ENCODE data around the gene LAMB4. TPM values are rescaled to one million over a fixed set of nuclear protein-coding genes. Genes with fewer than 3 reads are reported as not detected.

LAMB4 gene
- total and polyA plus RNA-seq, 2 of the 4 experiments (the other 2 are of a cell fraction): 0.12 to 0.18 TPM

GRCh38 chr7:108152198-108152597, 22.0 kb upstream of the LAMB4 start:
- H3K4ac ChIP-seq (ENCODE audit: low read depth, low read length): no peak overlapping the region
- H3K27me3 ChIP-seq (ENCODE audit: control insufficient read depth, insufficient read depth, low read length): peaks cover 2% of the 10 kb centered on the region
- H2AK9ac ChIP-seq (replicated peaks; ENCODE audit: low read depth, low read length, poor library complexity): no peak overlapping the region
- BruUV-seq (replicated peaks): no TSS peak
- H3K27ac ChIP-seq (ENCODE audit: insufficient read depth, low read length): no peak overlapping the region
- TF ChIP-seq CTCF (conservative IDR thresholded peaks at IDR 0.05; ENCODE audit: low read depth, low read length): no peak
- no peak for TF ChIP-seq RCOR1 (IDR thresholded peaks at IDR 0.05; ENCODE audit: insufficient replicate concordance, low read length)
- no peak for TF ChIP-seq FOS (IDR thresholded peaks at IDR 0.05; ENCODE audit: low read depth, low read length)
- no peak for TF ChIP-seq MXI1 (IDR thresholded peaks at IDR 0.05; ENCODE audit: borderline replicate concordance, low read depth, low read length)
- TF ChIP-seq NFE2L2 (IDR thresholded peaks at IDR 0.05; ENCODE audit: low read depth, low read length): no peak
- TF ChIP-seq BHLHE40 (IDR thresholded peaks at IDR 0.05; ENCODE audit: low read depth, low read length): no peak
- TF ChIP-seq ELK1 (IDR thresholded peaks at IDR 0.05; ENCODE audit: borderline replicate concordance, low read depth, low read length): no peak
- no peak for TF ChIP-seq CEBPB (IDR thresholded peaks at IDR 0.05; ENCODE audit: low read depth, low read length)
- TF ChIP-seq USF2 (IDR thresholded peaks at IDR 0.05; ENCODE audit: low read depth, low read length): no peak
- no peak for TF ChIP-seq CHD1 (IDR thresholded peaks at IDR 0.05; ENCODE audit: low read depth, low read length)
- TF ChIP-seq POLR2A (IDR thresholded peaks at IDR 0.05; ENCODE audit: low read depth, low read length): no peak
- no peak for TF ChIP-seq SMC3 (IDR thresholded peaks at IDR 0.05; ENCODE audit: low read depth, low read length)
- TF ChIP-seq MAZ (IDR thresholded peaks at IDR 0.05; ENCODE audit: borderline replicate concordance, low read depth, low read length): no peak
- no peak for TF ChIP-seq RFX5 (IDR thresholded peaks at IDR 0.05; ENCODE audit: low read depth, low read length)
- no peak for TF ChIP-seq MAFK (IDR thresholded peaks at IDR 0.05; ENCODE audit: low read depth, low read length)
- TF ChIP-seq RAD21 (IDR thresholded peaks at IDR 0.05; ENCODE audit: low read length): no peak
- no peak overlapping the region for H2BK15ac ChIP-seq (ENCODE audit: low read depth, low read length)
- H4K8ac ChIP-seq (ENCODE audit: low read depth in 2 of 2, low read length in 2 of 2): no peak overlapping the region
- H3K23ac ChIP-seq (ENCODE audit: low read depth, low read length): no peak overlapping the region
- H2BK120ac ChIP-seq (ENCODE audit: low read depth, low read length): no peak overlapping the region
- dilution Hi-C loops (cut with HindIII; ENCODE audit: low sequenced_read_pairs, unreplicated experiment) (no loop called here), in situ Hi-C loops (cut with MboI; ENCODE audit: low sequenced_read_pairs) (no loop called here), intact Hi-C loops (cut with micrococcal nuclease) (no loop called here)
- no peak overlapping the region for H3K4me2 ChIP-seq (ENCODE audit: low read depth, low read length)
- no peak overlapping the region for H3K14ac ChIP-seq (replicated peaks; ENCODE audit: low read depth, low read length)
- H3K79me1 ChIP-seq (ENCODE audit: low read depth in 1 of 2, low read length in 2 of 2): no peaks in the 10 kb centered on the region
- H2AK5ac ChIP-seq (ENCODE audit: low read depth, low read length): no peak overlapping the region
- H2AFZ ChIP-seq (replicated peaks; ENCODE audit: low read length, poor library complexity): no peak overlapping the region
- no peaks in the 10 kb centered on the region for H4K20me1 ChIP-seq (ENCODE audit: insufficient read depth, low read length)
- no peaks in the 10 kb centered on the region for H3K36me3 ChIP-seq (ENCODE audit: control insufficient read depth, insufficient read depth, low read length)
- WGBS, 2 experiments (ENCODE audit: extremely low coverage in 2 of 2, insufficient read length in 1 of 2): 33% methylated on average over 1 of the region's 3 CpGs; no CpG with 5 or more reads in 1 of the 2 experiments
- H3K9me1 ChIP-seq (ENCODE audit: insufficient read depth, low read length): no peaks in the 10 kb centered on the region
- no peak overlapping the region for H4K5ac ChIP-seq (ENCODE audit: low read depth, low read length)
- no peak overlapping the region for H3K18ac ChIP-seq (ENCODE audit: low read depth, low read length)
- no peak overlapping the region for H2BK20ac ChIP-seq (ENCODE audit: low read depth, low read length)
- H3K9me3 ChIP-seq (ENCODE audit: control insufficient read depth, insufficient read depth, low read length): no peaks in the 10 kb centered on the region
- ATAC-seq (ENCODE audit: low read depth): no peak
- DNase-seq: no peak
- no peak overlapping the region for H3K4me3 ChIP-seq (ENCODE audit: insufficient read depth, low read depth, low read length)
- H2BK5ac ChIP-seq (ENCODE audit: low read depth, low read length, poor library complexity, severe bottlenecking): no peak overlapping the region
- H3K56ac ChIP-seq (ENCODE audit: extremely low read depth, insufficient read depth, low read length): no peak overlapping the region
- ChIA-PET CTCF (no interaction called here), POLR2A (ENCODE audit: unreplicated experiment) (no interaction called here)
- H3K9ac ChIP-seq (ENCODE audit: low read depth, low read length): no peak overlapping the region
- H3K4me1 ChIP-seq (ENCODE audit: control insufficient read depth, insufficient read depth, low read length): no peaks in the 10 kb centered on the region
- no peak overlapping the region for H4K91ac ChIP-seq (ENCODE audit: insufficient read depth, low read depth, low read length)
